GM21529 (cell line): Measurements from ENCODE around the gene ACIN1.

Source experiments
- ATAC-seq: cut with Tn5 transposase; IDR thresholded peaks from one replicate; pipeline ENCODE4 v1.9.1; 2021; ENCODE audit not compliant: unreplicated experiment

The ACIN1 gene

GRCh38 chr14:23094666-23095195 is at the start of gene ACIN1:
Gene ACIN1 (minus strand): TSS chr14:23095136. CDS start chr14:23095112, 24 bp downstream.
- peak; percentile 33 for ATAC-seq

DNA sequence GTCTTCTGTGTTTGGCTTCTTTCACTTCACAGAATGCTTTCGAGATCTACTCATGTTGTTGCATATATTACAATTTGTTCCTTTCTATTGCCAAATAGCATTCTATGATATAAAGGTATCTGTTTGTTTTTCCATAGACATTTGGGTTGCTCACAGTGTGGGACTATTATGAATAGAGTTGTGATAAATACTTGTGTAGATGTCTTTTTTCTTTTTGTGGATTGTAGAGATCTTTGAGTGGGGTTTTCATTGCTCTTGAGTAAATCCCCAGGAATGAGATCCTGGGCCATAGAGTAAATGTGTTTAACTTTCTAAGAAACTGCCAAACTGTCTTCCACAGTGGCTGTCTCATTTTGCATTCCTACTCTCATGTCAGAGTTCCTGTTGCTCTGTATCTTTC is 49.0 kb upstream of the ACIN1 start:
- ATAC-seq = no peak

DNA sequence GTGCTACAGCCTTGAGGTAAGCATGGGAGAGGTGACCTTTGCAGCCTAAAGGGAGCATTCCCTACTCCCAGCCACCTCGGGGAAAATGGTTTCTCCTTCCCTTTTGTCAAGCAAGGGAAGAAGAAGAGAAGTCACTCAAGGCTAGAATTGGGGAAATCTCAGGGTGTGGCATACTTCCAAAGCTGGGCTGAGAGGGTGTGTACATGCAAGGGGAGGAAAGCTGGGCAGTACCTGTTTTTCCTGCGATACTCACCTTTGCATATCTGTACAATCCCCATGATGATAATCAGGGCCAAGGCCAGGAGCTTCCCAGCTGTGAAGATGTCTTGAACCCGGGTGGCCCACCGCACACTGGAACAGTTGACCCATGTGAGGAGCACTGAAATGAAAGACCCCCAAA is 47.9 kb upstream of the ACIN1 start:
- no peak for ATAC-seq

- no peak for ATAC-seq
Observed at GRCh38 chr14:23141706-23142444, 46.9 kb upstream of the ACIN1 start.

- ATAC-seq = no peak
Observed at GRCh38 chr14:23140371-23140770, 45.4 kb upstream of the ACIN1 start.

GRCh38 chr14:23139874-23140273 is 44.9 kb upstream of the ACIN1 start:
- no peak for ATAC-seq

DNA sequence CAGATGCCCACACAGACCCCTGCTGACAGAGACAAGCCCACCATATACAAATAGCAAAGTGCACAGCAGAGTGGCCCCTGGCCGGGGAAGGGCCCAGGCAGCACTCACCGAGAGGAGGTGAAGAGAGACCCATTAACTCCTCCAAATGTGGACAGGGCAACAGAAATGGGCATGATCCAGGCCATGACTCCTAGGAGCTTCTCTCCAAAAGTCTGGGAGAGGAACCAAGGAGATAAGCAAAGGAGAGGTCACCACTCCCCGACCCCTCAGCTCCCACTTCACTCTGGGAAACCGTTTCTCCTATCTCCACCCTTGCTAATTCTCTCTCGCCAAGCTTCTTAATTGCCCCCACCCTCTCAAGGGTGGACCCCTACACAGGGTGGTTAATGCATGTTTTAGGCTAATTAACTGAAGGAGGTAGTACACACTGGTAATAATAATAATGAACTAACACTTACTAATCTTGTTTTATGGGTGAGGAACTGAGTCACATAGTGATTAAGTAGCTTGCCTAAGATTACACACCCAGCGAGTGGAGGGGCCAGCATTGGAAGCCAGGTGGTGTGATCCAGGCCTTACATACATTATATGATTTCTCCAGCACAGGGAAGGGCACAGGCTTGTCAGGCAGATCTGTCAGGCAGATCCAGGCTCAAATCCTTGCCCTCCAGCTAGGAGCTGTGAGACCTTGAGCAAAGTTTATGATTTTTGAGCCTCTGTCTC is 43.0 kb upstream of the ACIN1 start:
- no peak for ATAC-seq

DNA sequence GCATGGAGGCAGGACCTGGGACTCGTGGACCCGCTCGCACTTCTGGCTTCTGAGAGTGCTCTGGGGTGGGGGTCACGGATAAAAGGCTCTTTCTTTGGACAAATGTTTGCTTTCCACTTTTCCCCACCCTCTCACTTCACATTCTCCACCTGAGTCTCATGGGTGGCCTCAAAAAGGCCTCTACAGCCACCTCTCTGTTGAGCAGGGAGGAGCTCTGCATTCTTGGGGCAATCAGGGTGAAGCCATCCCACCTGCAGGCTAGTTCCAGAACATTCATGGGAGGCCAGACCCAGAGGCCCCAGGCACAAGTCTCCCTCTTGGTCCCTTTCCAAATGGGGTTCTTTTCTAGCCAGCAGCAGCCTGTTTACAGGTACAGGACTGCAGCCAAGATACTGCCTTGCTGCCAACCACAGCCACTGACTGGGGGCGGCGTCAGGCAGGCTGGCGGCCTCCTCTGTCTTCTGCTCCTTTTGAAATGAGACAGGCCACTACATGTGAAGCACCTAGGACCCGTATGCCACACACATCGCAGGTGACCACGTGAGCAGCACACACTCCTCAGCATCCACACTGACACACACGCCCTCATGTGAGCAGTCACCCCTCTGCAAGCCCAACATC is 42.4 kb upstream of the ACIN1 start:
- no peak for ATAC-seq

DNA sequence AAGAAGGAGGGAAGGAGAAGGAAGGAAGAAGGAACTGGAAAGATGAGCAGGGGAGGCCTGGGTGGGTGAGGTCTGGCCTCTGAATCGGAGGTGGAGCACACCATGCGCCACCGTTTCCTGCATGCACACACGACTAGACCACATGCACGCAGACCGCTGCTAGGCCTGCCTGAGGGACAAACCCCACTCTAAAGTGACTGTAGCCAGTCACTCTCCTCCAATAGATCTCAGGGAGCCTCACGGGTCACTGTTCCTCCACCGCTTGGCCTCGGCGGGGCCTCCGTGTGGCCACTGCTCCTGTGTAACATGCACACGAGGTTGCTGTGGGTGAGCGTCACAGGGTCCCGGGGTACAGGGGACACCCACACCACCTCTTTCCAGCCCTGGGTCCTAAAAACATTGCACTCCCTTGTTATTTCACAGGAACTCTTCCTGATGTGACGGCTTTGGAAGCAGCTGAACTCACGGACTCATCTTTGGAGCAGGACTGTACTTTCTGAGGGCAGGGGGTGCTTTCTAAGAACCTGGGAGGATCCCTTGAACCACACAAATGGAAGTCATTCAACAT is 41.7 kb upstream of the ACIN1 start:
- ATAC-seq = no peak

DNA sequence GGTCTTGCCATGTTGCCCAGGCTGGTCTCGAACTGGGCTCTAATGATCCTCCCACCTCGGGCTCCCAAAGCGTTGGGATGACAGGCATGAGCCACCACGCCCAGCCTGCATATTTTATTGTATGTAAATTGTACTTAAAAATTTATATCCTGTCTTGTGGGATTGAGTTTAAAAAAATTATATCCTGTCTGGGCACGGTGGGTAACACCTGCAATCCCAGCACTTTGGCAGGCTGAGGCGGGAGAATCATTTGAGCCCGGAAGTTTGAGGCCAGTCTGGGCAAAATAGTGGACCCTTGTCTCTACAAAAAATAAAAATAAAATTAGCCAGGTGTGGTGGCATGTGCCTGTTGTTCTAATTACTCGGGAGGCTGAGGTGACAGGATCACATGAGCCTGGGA is 38.0 kb upstream of the ACIN1 start:
- ATAC-seq = no peak

DNA sequence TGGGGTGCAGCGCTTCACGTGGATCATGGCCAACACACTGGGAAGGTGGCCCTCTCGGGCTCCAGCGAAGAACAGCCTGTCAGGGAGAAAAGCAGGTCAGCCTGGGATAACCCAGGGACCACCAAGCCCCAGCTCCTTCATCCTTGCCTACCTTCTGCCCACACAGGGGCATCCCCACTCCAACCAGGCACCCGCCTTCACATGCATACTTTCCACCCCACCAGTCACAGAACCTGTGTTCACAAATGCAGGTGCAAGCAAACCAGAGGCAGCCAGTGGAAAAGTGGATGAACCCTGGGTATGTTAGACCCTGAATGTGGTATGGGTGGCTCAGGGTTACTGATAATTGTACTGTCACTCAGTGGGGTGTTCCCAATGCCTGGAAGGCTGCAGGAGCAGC is 36.5 kb upstream of the ACIN1 start:
- ATAC-seq = no peak

DNA sequence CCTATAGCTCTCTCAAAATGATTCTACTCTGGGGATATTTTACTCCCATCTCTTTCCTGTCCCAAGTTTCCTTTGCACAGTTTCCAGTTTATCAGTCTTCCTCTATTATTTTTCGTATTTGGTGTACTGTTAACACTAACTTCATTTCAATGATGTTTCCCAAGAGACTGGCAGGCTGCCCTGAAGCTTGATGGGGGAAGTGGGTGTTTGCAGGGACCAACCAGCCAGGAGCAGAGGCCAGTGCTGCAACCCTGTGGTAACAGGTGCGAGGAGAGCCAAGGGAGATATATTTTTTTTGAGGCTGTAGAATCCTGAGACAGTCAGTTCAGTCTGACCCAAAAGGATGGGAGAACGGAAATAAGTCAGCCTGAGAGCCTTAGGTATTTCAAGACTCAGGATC is 35.9 kb upstream of the ACIN1 start:
- ATAC-seq = no peak

- no peak for ATAC-seq
Observed at GRCh38 chr14:23129759-23130316, 34.9 kb upstream of the ACIN1 start.

DNA sequence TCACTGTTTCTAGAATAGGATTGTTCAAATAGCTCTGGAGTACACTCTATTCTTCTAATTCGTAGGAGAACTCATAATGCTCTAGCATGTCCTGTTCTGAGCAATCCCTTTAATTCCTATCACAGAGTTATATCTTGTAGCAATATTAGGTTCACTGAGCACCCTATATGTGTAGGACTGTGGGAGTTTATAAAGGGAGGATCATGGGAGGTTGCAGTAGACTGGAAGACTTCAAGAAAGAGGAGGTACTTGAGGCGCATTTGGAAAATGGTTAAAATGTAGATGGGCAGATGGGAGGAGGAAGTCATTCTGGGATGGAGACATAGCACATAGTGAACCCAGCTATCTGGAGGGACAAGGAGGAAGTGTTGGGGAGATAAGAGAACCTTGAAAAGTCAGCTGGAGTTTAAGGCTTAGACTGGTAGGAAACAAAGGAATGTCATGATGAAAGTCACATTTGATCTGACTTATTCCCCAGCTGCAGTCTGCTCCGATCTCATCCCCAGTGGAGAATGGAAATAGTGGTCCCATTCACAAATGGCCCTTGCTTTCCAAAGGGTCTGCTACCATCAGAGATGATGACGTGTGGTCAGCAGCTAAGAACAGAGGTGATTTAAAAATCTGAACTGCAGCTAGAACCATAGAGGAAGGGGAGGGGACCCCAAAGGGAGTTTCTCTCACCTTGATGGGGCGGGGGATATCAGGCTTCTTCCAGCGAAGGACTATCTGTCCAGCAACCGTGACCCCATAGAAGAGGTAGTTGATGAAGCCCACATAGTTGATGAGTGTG is 34.2 kb upstream of the ACIN1 start:
- no peak for ATAC-seq

GRCh38 chr14:23127861-23128260 is 32.9 kb upstream of the ACIN1 start:
- ATAC-seq = no peak

DNA sequence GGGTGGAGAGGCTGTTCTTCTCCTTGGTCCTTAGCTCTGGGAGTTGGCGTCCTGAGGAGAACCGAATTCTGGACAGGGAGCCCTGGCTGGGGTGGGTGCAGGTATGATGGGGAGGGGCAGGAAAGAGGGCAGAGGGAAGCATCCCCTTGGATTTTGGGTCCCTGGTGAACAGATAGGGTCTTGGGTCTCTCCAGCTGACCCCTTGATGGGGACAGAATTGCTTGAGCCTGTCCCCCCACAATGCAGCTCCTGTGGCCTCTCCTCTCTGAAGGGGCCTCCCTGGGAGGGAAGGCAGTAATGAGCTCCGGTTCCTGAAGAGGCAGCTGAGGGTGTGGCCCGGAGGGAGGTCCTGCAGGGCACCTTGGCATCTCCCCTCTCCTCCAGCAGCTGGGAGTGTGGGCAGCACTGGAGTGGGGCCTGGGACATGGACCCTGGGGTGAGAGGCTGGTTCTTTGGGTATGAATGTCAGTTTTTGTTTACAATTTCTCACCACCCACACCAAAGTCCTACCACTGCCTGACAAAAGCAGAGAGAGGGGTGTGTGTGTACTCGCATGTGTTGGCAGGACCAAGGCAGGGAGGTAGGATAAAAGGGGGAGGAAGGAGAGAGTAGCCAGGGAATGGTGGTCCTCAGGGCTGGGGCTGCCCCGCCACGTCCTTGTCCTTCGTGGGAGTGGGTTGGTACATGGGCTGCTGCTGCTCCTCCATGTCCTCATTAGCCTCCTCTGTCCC is 31.8 kb upstream of the ACIN1 start:
- no peak for ATAC-seq

DNA sequence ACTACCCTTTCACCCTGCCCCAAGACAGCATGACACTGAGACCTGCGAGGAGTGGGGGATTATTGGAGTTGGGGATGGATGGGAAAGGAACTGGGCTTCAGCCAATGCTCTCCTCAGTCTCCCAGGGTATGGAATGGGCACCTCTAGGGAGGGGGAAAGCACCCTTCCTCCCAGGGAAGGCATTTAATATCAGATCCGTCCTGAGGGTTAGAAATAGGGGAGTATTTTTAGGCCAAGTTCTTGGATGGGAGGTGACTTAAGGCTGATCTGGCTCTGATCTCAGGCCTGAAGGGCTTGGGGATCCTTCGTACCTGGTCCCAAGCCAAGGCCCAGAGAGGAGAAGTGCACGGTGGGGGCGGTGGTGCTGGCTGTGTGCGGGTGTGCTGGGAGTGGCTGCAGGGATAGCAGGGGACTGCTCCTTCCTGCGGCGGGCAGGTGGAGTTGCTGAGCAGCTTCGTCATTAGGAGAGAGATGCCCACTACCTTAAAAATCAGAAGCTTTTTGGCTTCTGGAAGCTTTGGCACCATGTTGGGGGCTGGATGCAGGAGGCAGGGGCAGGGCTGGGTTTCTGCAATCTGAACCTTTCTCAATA is 31.1 kb upstream of the ACIN1 start:
- ATAC-seq = no peak

GRCh38 chr14:23125011-23125410 is 30.1 kb upstream of the ACIN1 start:
- no peak for ATAC-seq

GRCh38 chr14:23124337-23124954 is 29.5 kb upstream of the ACIN1 start:
- no peak for ATAC-seq
